HFF-Myc (cell line): ENCODE data around the gene ACTN4.

ENCODE experiments used
- DNase-seq: peaks from one replicate; pipeline ENCODE4 v3.0.0-alpha.2; 2011; ENCODE audit warnings: low read depth; ENCODE audit errors: extremely low read depth
- H3K4me3 ChIP-seq: replicated peaks from 2 replicates; pipeline ENCODE4 v1.5.1; 2011; ENCODE audit warnings: low read depth, mild to moderate bottlenecking, control low read depth, low read length
- CTCF ChIP-seq: IDR thresholded peaks from 2 replicates; pipeline ENCODE4 v1.5.1; 2012; ENCODE audit warnings: mild to moderate bottlenecking, low read depth, low read length, control low read depth; ENCODE audit errors: missing control alignments

The ACTN4 gene

GRCh38 chr19:38706792-38707511 is 59.5 kb downstream of the ACTN4 start:
- no peak for DNase-seq
- TF ChIP-seq CTCF, result no peak
- no peak overlapping the region for H3K4me3 ChIP-seq

- DNase-seq, result no peak
- no peak for TF ChIP-seq CTCF
- no peak overlapping the region for H3K4me3 ChIP-seq
Observed at GRCh38 chr19:38707512-38708114, 60.2 kb downstream of the ACTN4 start.

GRCh38 chr19:38708413-38709024 is 61.1 kb downstream of the ACTN4 start:
- H3K4me3 ChIP-seq, result no peak overlapping the region
- TF ChIP-seq CTCF, result no peak
- no peak for DNase-seq

- no peak overlapping the region for H3K4me3 ChIP-seq
- no peak for DNase-seq
- no peak for TF ChIP-seq CTCF
Observed at GRCh38 chr19:38709119-38709518, 61.7 kb downstream of the ACTN4 start.

GRCh38 chr19:38709671-38710415 is 62.4 kb downstream of the ACTN4 start:
- no peak for TF ChIP-seq CTCF
- H3K4me3 ChIP-seq, result no peak overlapping the region
- DNase-seq, result no peak

- no peak for DNase-seq
- H3K4me3 ChIP-seq, result no peak overlapping the region
- no peak for TF ChIP-seq CTCF
Observed at GRCh38 chr19:38710416-38710702, 62.9 kb downstream of the ACTN4 start.
